Endothelial cell (in vitro differentiated cells): ENCODE results near the gene SGMS1. TPM values are rescaled to one million over a fixed set of nuclear protein-coding genes. Genes with fewer than 3 reads are reported as not detected.

Experiments used
- DNase-seq: peaks from one replicate; pipeline ENCODE4 v3.0.0; 2021; ENCODE audit warnings: low spot score
- H3K27ac Mint-ChIP-seq: one replicate; pipeline ENCODE4 v1.8.0; 2021; ENCODE audit warnings: mixed read lengths, inconsistent platforms; ENCODE audit not compliant: unreplicated experiment
- H3K27me3 Mint-ChIP-seq: one replicate; pipeline ENCODE4 v1.8.0; 2021; ENCODE audit warnings: mild to moderate bottlenecking, moderate library complexity, mixed read lengths, inconsistent platforms; ENCODE audit not compliant: unreplicated experiment
- H3K36me3 Mint-ChIP-seq: one replicate; pipeline ENCODE4 v1.8.0; 2021; ENCODE audit warnings: mild to moderate bottlenecking, low read depth, mixed read lengths, inconsistent platforms; ENCODE audit not compliant: unreplicated experiment
- H3K4me1 Mint-ChIP-seq: one replicate; pipeline ENCODE4 v1.8.0; 2021; ENCODE audit warnings: mild to moderate bottlenecking, mixed read lengths, inconsistent platforms; ENCODE audit not compliant: unreplicated experiment
- H3K4me3 Mint-ChIP-seq: one replicate; pipeline ENCODE4 v1.8.0; 2021; ENCODE audit warnings: mild to moderate bottlenecking, mixed read lengths, inconsistent platforms; ENCODE audit not compliant: unreplicated experiment
- H3K9me3 Mint-ChIP-seq: one replicate; pipeline ENCODE4 v1.8.0; 2021; ENCODE audit warnings: mixed read lengths, inconsistent platforms; ENCODE audit not compliant: unreplicated experiment
- CTCF ChIP-seq: fragments of 200-600 bp; sonication (generic); IDR thresholded peaks from one replicate; pipeline ENCODE4 v1.5.0; 2021; ENCODE audit warnings: antibody characterized with exemption; ENCODE audit not compliant: unreplicated experiment
- total RNA-seq: library from RNA; stranded (reverse); fragmentation: NEBNext Ultra II Directional; extraction: Animal tissue kit (Norgen Biotek cat#: 25700); gene quantifications from one replicate; pipeline ENCODE4 v1.2.1, GENCODE V29; 2021; ENCODE audit not compliant: unreplicated experiment

The SGMS1 gene
- total RNA-seq, 1 donor from 2014 or later: 12.4 TPM

- Mint-ChIP-seq H3K27ac (no peak overlapping the region), H3K4me1 (peaks cover 6% of the 10 kb centered on the region), H3K4me3 (no peak overlapping the region), H3K36me3 (peaks cover 15% of the 10 kb centered on the region), H3K9me3 (no peaks in the 10 kb centered on the region), H3K27me3 (peaks cover 3% of the 10 kb centered on the region)
- no peak for DNase-seq
- no peak for TF ChIP-seq CTCF
These were observed 276.4 kb downstream of the SGMS1 start for GRCh38 chr10:50347394-50347802.

- TF ChIP-seq CTCF: no peak
- DNase-seq: no peak
- H3K27me3 Mint-ChIP-seq: peaks cover 3% of the 10 kb centered on the region
- no peak overlapping the region for H3K27ac Mint-ChIP-seq
- H3K9me3 Mint-ChIP-seq: no peaks in the 10 kb centered on the region
- peaks cover 15% of the 10 kb centered on the region for H3K36me3 Mint-ChIP-seq
- H3K4me1 Mint-ChIP-seq: peaks cover 6% of the 10 kb centered on the region
- no peak overlapping the region for H3K4me3 Mint-ChIP-seq
These were observed 276.8 kb downstream of the SGMS1 start for GRCh38 chr10:50346942-50347341.

- DNase-seq: no peak
- no peak overlapping the region for H3K4me3 Mint-ChIP-seq
- peaks cover 11% of the 10 kb centered on the region for H3K36me3 Mint-ChIP-seq
- no peak overlapping the region for H3K27ac Mint-ChIP-seq
- no peak for TF ChIP-seq CTCF
- H3K4me1 Mint-ChIP-seq: peaks cover 6% of the 10 kb centered on the region
- H3K9me3 Mint-ChIP-seq: no peaks in the 10 kb centered on the region
- peaks cover 3% of the 10 kb centered on the region for H3K27me3 Mint-ChIP-seq
These were observed 278.2 kb downstream of the SGMS1 start for GRCh38 chr10:50345545-50345944.

- Mint-ChIP-seq H3K9me3 (no peaks in the 10 kb centered on the region), H3K4me1 (peaks cover 6% of the 10 kb centered on the region), H3K4me3 (no peak overlapping the region), H3K36me3 (no peaks in the 10 kb centered on the region), H3K27ac (no peak overlapping the region), H3K27me3 (no peaks in the 10 kb centered on the region)
- TF ChIP-seq CTCF: no peak
- DNase-seq: no peak
These were observed 279.9 kb downstream of the SGMS1 start for GRCh38 chr10:50343702-50344331.

- no peak for TF ChIP-seq CTCF
- H3K27me3 Mint-ChIP-seq: peaks cover 4% of the 10 kb centered on the region
- DNase-seq: no peak
- H3K4me3 Mint-ChIP-seq: no peak overlapping the region
- no peak overlapping the region for H3K27ac Mint-ChIP-seq
- no peaks in the 10 kb centered on the region for H3K4me1 Mint-ChIP-seq
- H3K9me3 Mint-ChIP-seq: no peaks in the 10 kb centered on the region
- no peaks in the 10 kb centered on the region for H3K36me3 Mint-ChIP-seq
These were observed 281.8 kb downstream of the SGMS1 start for GRCh38 chr10:50341987-50342386.
